ENCODE results near the gene SLC24A4.

Gene SLC24A4

DNA sequence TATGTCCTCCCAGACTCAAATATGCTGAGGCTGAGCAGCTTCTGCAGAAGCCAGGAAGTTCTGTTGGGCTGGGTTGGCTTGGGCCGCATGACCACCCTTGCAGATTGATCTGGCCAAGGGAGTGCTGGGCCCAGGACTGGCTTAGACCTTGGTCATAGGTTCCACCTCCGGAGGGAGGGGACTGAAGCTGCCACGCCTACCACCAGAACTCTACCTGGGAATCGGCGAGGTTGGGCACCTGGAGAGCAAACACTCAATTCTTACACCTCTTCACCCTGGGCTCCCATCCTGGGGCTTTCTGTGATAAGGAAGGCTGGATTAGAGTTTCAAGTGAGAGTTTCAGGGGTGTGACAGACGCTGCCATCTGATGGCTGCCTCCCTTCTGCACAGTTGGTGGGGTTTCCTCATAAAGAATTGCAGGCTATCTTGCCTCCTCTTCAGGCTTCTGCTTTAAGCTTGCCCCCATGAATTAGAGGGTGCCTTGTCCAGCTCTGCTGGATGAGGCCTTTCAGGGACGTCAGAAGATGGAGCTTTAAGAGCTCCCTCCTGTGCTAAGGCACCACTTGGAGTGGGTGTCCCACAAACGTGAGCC, 5.8 kb downstream of the SLC24A4 start:
- TF ChIP-seq GATA1 (IDR thresholded peaks at IDR 0.05; ENCODE audit: low read depth, low read length) (no peak), POLR2A (IDR thresholded peaks at IDR 0.05; ENCODE audit: low read length) (no peak)
- DNase-seq: no peak

DNA sequence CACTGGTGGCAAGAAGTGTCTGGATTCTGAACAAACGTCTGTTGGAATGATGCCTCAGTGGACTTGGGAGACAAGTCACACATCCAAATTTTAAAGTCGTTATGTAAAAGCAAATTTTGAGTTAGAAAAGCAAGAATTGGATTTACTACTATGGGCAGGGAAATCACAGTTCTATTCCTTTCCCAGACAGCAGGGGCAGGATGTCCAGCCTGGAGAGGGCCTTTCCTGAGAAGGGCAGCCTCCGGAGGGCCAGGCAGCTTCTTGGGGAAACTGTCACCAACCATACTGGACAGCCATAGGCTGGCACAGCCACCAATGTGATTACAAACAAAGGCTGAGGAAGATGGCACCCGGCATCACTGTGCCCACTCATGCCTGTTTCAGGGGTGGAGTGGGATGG, 11.1 kb downstream of the SLC24A4 start:
- no peak for DNase-seq
- TF ChIP-seq GATA1 (IDR thresholded peaks at IDR 0.05; ENCODE audit: low read depth, low read length) (no peak), POLR2A (IDR thresholded peaks at IDR 0.05; ENCODE audit: low read length) (no peak)

DNA sequence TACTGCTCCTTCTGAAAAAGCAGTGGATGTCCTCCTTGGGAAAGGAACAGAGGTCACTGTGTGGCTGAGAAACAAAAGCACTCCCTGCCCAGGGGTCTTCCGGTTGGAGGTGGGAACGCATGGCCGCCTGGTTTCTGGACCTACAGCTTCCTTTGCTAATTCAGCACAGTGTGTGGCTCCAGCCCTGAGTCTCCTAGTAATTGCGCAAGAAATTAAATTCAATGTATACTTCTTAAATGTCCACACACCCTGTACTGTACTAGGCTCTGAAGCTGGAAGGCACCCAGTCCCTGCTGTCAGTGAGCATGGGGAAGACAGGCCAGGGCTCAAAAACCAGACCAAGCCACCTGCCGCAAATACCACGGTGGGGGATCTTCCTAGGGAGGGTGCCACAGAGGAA, 13.4 kb downstream of the SLC24A4 start:
- TF ChIP-seq POLR2A (IDR thresholded peaks at IDR 0.05; ENCODE audit: low read length): no peak
- TF ChIP-seq GATA1 (IDR thresholded peaks at IDR 0.05; ENCODE audit: low read depth, low read length): no peak
- DNase-seq: no peak

DNA sequence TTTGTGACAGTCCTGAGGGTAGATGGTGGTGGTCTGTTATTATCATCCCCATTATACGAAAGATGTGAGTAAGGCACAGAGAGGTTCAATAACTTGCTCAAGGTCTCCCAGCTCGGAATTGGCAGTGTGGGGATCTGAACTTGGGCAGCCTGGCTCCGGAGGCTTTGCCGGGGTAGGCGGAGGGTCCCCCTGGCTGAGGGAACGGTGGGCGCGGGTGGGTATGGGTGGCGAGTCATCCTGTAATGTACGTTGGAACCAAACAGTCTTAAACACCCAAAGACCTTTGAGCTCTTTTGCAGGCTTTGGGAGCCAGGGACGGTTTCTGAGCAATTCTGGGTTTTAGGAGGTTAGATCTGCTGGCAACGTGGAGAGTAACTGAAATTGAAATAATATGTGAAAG, 16.5 kb downstream of the SLC24A4 start:
- TF ChIP-seq POLR2A (IDR thresholded peaks at IDR 0.05; ENCODE audit: low read length) (no peak), GATA1 (IDR thresholded peaks at IDR 0.05; ENCODE audit: low read depth, low read length) (no peak)
- no peak for DNase-seq

DNA sequence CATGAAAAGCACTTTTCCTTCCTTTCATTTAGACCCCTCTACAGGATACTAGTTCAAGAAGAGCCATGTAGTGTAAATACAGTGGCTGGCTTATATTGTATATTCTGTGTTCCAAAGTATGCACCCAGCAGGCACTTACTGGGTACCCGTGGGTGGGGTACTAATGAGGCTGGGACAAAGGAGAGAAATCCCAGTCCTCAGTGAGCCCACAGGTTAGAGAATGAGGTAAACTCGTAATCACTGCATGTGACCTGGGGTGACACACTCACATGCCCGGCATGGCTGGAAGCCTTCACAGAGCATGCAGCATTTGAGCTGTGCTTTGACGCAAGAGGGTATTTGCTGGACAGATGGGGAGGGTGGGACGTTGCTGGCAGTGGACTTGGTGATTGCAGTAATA, 17.1 kb downstream of the SLC24A4 start:
- TF ChIP-seq POLR2A (IDR thresholded peaks at IDR 0.05; ENCODE audit: low read length): no peak
- TF ChIP-seq GATA1 (IDR thresholded peaks at IDR 0.05; ENCODE audit: low read depth, low read length): no peak

DNA sequence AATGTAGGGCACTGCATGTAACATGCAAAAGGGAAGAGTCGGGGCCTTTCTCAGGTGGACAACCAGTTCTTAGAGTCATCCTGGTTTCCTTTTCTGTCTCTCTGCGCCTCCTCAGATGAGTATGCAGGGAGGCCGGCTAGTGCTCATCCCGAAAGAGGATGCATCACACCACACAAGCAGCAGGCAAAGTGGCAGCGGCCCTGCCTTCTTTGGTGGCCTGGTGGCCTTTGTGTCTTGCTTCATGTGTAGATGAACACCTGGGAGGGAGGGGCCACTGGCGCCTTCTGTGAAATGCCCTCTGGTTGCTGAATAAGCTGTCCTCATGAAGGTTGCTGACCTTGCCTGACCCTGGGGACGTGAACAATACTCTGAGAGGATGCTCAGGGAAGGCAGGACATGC, 18.0 kb downstream of the SLC24A4 start:
- TF ChIP-seq POLR2A (IDR thresholded peaks at IDR 0.05; ENCODE audit: low read length) (no peak), GATA1 (IDR thresholded peaks at IDR 0.05; ENCODE audit: low read depth, low read length) (no peak)
- no peak for DNase-seq

More for the DNA sequence above, 17.1 kb downstream of the SLC24A4 start:
- DNase-seq: no peak

DNA sequence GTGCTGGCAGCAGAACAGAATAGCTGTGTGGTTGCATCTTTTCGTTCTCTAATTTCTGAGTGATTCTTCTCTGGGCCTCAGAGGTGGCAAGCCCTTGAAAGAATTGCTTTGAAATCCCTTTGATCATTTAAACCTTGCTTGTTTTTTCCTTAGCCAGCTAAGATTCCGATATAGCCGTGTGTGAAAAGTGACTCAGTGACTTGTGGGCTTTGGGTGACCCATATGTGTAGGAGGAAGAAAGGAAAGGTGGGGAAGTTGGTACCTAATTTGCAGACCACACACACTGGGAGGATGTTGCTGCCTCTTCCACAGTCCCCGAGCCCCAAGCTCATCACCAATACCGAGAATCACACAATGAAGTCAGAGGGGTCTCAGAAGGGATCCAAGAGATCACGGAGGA, 18.8 kb downstream of the SLC24A4 start:
- TF ChIP-seq GATA1 (IDR thresholded peaks at IDR 0.05; ENCODE audit: low read depth, low read length) (no peak), POLR2A (IDR thresholded peaks at IDR 0.05; ENCODE audit: low read length) (no peak)
- DNase-seq: no peak

DNA sequence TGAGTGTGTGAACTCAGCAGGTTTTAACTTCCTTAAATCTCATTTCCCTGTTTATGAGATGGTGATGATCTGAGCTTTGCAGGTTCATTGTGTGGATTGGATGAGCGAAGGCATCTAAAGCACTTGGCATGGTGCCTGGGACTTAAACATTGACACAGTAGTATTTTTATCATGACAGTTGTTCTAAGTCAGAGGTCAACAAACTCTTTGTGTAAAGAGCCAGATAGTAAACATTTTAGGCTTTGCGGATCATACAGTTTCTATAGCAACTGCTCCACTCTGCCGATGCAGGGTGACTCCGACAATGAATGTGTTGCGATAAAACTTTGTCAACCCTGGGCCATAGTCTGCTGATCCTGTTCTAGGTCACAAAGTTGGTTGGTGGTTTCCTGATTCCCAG, 25.2 kb downstream of the SLC24A4 start:
- TF ChIP-seq POLR2A (IDR thresholded peaks at IDR 0.05; ENCODE audit: low read length) (no peak), GATA1 (IDR thresholded peaks at IDR 0.05; ENCODE audit: low read depth, low read length) (no peak)
- DNase-seq: no peak

DNA sequence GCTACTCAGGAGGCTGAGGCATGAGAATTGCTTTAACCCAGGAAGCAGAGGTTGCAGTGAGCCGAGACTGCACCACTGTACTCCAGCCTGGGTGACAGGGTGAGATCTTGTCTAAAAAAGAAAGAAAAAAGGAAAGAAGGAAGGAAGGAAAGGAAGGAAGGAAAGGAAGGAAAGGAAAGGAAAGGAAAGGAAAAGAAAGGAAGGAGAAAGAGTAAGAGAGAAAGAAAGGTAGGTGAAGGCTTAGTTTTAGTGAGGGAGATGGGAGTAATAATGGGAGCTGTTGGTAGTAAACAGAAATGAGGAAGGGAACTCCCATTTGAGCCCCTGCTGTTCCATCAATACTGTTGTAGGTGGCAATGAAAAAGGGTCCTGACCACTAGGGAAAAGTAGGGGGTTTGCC, 28.8 kb downstream of the SLC24A4 start:
- TF ChIP-seq GATA1 (IDR thresholded peaks at IDR 0.05; ENCODE audit: low read depth, low read length): no peak
- TF ChIP-seq POLR2A (IDR thresholded peaks at IDR 0.05; ENCODE audit: low read length): no peak
- no peak for DNase-seq

DNA sequence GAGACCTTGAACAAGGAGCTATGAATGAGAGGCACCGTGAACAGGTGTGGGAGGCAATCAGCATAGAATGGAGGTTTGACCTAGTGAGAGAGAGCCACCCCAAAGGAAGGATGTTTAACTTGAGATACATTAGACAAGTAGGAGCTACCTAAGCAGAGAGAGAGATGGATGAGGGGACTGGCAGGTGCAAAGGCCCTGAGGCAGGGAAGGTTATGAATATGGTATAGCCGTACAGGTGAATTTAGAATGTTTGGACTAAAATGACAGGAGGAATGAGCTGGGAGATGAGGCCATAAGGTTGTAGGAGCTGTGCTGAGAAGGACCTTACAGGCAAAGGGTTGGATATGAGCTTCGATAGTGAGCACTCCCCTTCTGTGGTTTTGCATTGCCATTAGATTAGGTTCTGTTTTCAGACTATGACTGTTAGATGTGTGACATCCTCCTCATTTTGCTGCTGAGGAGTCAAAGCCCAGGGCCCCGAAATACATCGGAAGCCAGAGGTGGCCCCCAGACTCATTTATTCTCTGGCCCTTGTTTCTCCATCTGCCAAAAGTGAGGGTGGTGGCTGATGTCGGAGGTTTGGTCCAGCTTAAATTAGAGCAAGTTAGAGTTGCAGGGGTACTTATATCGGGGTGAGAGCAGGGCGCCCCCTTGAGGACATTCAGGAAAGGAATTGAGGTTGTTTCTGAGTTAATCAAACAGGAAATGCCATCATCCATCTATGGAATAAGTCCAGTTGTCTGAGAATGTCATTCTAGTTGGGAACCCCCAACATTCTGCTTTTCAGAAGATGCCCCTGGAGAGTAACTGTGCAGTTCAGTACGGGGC, 29.4 kb downstream of the SLC24A4 start:
- peak; percentile 63 to 76 for DNase-seq
- TF ChIP-seq POLR2A (IDR thresholded peaks at IDR 0.05; ENCODE audit: low read length): no peak
- TF ChIP-seq GATA1 (IDR thresholded peaks at IDR 0.05; ENCODE audit: low read depth, low read length): no peak

DNA sequence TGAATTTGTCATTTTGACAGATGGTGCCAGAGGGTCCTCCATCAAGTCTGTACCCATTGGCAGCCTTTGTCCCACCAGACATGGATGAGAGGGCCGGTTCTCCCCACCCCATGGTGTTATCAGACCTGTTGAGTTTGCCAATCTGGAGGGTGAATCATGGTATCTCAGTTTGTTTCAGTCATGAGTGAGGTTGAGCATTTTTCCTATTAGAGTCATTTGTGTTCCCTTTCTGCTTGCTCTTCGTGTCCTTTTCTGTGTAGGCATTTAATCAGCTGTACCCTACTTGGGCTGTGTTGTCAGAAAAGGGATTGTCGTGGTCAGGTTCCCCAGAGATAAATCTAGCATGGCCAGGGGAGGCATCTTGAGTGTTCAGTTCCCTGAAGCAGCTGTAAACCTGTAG, 30.5 kb downstream of the SLC24A4 start:
- TF ChIP-seq GATA1 (IDR thresholded peaks at IDR 0.05; ENCODE audit: low read depth, low read length) (no peak), POLR2A (IDR thresholded peaks at IDR 0.05; ENCODE audit: low read length) (no peak)
- no peak for DNase-seq

DNA sequence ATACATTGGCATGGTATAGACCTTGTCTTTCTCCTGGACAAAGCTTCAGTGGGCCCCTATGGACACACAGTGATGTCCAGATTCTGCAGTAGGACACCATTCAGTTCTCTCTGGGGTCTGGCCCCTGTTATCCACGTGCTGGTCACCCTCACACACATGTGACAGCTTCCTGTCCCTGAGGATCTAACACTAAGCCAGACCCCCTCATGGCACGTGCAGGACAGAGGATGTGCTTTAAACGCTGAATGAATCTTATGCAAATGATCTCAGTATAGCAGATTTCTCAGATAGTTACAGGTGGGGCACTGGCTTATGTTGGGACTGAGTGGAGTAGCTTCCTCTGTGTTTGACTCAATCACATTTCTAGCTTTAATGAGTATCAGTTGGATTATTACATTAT, 33.7 kb downstream of the SLC24A4 start:
- DNase-seq: no peak
- TF ChIP-seq POLR2A (IDR thresholded peaks at IDR 0.05; ENCODE audit: low read length): no peak
- TF ChIP-seq GATA1 (IDR thresholded peaks at IDR 0.05; ENCODE audit: low read depth, low read length): no peak

DNA sequence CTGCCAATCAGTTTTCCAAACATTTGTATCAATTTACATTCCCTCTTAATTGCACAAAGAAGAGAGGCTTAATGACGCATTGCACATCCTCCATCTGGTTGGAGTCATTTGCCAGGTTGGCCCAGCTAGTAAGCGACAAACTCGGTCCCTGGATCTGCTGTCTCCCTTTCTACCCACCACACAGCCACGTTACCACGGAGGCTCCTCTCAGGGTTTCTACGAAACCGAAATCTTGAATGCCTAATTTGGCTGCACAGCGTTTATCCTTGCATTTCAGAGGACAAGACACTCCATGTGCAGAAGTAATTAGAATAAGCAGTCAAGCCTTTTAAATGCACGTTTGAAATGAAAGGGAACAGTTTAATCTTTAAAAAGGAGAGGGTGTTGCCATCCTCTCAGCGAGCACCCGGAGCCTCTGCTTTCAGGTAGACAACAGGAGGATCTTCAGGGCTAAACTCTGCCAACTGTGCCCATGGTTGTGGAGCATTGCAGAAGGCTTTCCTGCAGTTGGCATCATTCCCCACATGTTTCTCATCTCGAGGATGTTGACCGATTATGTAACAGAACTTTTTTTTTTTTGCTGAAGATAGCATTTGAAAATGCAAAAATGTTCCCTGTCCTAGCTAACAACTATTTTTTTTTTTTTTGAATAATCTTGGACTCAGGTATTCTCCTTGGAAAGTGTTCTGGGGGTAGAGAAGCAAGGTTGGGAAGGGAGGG, 37.8 kb downstream of the SLC24A4 start:
- TF ChIP-seq GATA1 (IDR thresholded peaks at IDR 0.05; ENCODE audit: low read depth, low read length) (no peak), POLR2A (IDR thresholded peaks at IDR 0.05; ENCODE audit: low read length) (no peak)
- DNase-seq: no peak

DNA sequence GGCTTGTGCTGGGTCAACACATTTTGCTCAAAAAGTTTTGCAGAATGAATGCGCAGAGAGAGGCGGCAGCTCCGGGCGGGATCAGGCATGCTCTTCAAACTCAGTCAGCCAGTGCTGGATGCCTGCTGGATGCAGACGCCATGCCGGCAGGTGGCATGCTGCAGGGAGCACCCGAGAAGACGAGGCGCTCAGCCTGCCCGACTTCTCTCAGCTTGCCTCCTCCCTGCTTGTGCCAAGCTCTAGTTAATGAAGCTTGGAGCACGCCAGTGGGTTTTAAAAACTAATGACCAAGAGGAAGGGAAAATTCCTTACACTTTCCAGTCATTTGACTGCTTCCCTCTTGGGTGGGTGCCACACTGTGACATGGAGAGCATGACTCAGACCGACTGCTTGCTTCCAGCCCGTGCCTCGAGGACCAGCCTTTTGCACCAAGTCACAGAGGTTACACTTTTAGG, 39.8 kb downstream of the SLC24A4 start:
- no peak for DNase-seq

More for the DNA sequence above, 39.8 kb downstream of the SLC24A4 start:
- TF ChIP-seq GATA1 (IDR thresholded peaks at IDR 0.05; ENCODE audit: low read depth, low read length): no peak
